ENCODE measurements around the gene BICDL2. TPM values are rescaled to one million over a fixed set of nuclear protein-coding genes. Genes with fewer than 3 reads are reported as not detected.

Gene BICDL2
- total and polyA plus RNA-seq, 2 of the 8 experiments (the other 6 are each of a cell fraction or from before 2014, with no cell fraction given), result 7.3 to 15.9 TPM

DNA sequence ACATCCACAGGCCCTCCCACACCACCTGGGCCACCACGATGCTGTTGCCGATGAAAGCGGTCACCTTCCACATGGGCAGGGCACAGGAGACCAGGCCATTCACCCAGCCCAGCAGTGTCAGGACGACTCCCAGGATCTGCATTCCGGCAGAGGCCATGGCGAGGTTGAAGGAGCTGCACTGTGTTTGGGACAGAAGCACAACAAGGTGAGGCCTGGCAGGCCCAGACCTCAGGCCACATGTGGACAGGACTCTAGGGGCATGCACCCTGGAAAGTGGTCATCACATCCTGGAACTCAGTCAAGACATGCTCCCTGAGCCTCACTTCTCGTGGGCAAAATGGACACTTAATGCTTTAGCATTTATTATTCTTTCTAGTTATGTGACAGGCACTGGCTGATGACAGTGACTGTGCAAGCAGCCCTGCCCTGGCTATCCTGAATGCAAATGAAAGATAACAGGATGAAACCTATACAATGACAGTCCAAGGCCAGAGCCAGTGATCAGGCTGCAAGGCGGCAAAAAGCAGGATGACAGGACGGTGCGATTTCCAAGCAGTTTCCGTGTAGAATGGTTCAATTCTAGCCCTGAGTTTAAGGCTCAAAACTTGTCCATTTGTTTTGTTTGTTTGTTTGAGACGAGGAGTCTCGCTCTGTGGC is 20.8 kb downstream of the BICDL2 start:
- Histone ChIP-seq H2AFZ (ENCODE audit: low read length) (no peak overlapping the region), H3K23me2 (ENCODE audit: low read depth, low read length) (peaks cover 23% of the 10 kb centered on the region), H4K8ac (ENCODE audit: extremely low read depth, insufficient read depth, low read length) (0 out of 2 replicates have a peak overlapping the region, but pooled peaks have one; percentile 78), H3K9ac (replicated peaks in 1 of 4; ENCODE audit: extremely low read depth in 1 of 4, low read depth in 3 of 4, low read length in 3 of 4) (peak overlapping the region in 1 of 4 experiments; percentile 10; a peak in 2 of 7 replicates), H2BK12ac (ENCODE audit: low read depth, low read length) (peak overlapping the region; percentile 85; the same call in 1 of the 2 replicates), H2BK20ac (ENCODE audit: low read length) (no peak overlapping the region), H2BK120ac (replicated peaks; ENCODE audit: low read depth, low read length) (no peak overlapping the region), H4K5ac (ENCODE audit: insufficient read length, low read depth, low read length) (no peak overlapping the region), H3K23ac (ENCODE audit: insufficient read length) (no peak overlapping the region), H3K36me3 (ENCODE audit: control insufficient read depth in 2 of 4, insufficient read depth in 4 of 4, low read length in 3 of 4) (peaks cover 6 to 20% (median 12%) of the 10 kb centered on the region in 4 experiments; a peak in 7 of 8 replicates), H3K79me2 (ENCODE audit: control insufficient read depth in 1 of 2, insufficient read depth in 2 of 2, low read length in 2 of 2) (peaks cover 11 to 32% of the 10 kb centered on the region in 2 experiments), H3K4me1 (replicated peaks in 1 of 4; ENCODE audit: control insufficient read depth in 3 of 4, insufficient read depth in 4 of 4, low read length in 3 of 4) (peaks cover 8 to 42% (median 36%) of the 10 kb centered on the region in 4 experiments), H4K20me1 (replicated peaks in 1 of 2; ENCODE audit: control insufficient read depth in 1 of 2, insufficient read depth in 2 of 2, low read length in 2 of 2) (peaks cover 16 to 32% of the 10 kb centered on the region in 2 experiments), H3K18ac (ENCODE audit: extremely low read depth, low read length) (no peak overlapping the region), H3K79me1 (ENCODE audit: low read depth, low read length) (peaks cover 11% of the 10 kb centered on the region; the same call in 1 of the 2 replicates), H3K27ac (ENCODE audit: low read depth, low read length) (no peak overlapping the region), H3K27me3 (replicated peaks in 1 of 4; ENCODE audit: control insufficient read depth in 3 of 4, extremely low read depth in 1 of 4, insufficient read depth in 3 of 4, low read length in 3 of 4) (no peaks in the 10 kb centered on the region; a peak in 1 of 7 replicates), H2AK5ac (ENCODE audit: low read depth, low read length) (no peak overlapping the region), H3K56ac (replicated peaks; ENCODE audit: insufficient read length, low read depth, low read length) (no peak overlapping the region), H3K4ac (replicated peaks; ENCODE audit: insufficient read length, low read depth, low read length) (no peak overlapping the region), H3K4me3 (ENCODE audit: extremely low read depth in 1 of 4, insufficient read depth in 2 of 4, low read depth in 3 of 4, low read length in 4 of 4) (peak overlapping the region; percentile 4 to 39 (median 20); a peak in 5 of 8 replicates), H2BK15ac (ENCODE audit: low read length) (no peak overlapping the region), H3K14ac (ENCODE audit: insufficient read length) (no peak overlapping the region), H2BK5ac (ENCODE audit: low read depth, low read length) (peak overlapping the region; percentile 35; the same call in 1 of the 2 replicates), H4K91ac (replicated peaks; ENCODE audit: insufficient read length, low read length) (no peak overlapping the region), H3K4me2 (ENCODE audit: insufficient read depth in 1 of 2, low read depth in 2 of 2, low read length in 2 of 2) (peak overlapping the region; percentile 60 to 66), H3K9me3 (ENCODE audit: insufficient read depth in 2 of 2, low read depth in 1 of 2, low read length in 1 of 2) (no peaks in the 10 kb centered on the region)
- ChIA-PET CTCF (ENCODE audit: partially characterized antibody) (interaction anchor here (0.5 to 11.3 kb wide), 3 partner anchors 12 to 45 kb away, joined by 3 to 213 read pairs (median 3); no protein-coding TSS in a partner anchor), POLR2A (ENCODE audit: partially characterized antibody) (interaction anchor here (0.6 to 35.7 kb wide), 9 partner anchors 1 to 120 kb away, joined by 3 to 1808 read pairs (median 12); partner anchors contain the start of genes BICDL2, CLDN6, CLDN9 and HCFC1R1)
- DNase-seq (ENCODE audit: low read depth in 1 of 2, low spot score in 2 of 2) (no peak), FAIRE-seq (no peak)
- TF ChIP-seq GTF2F1 (IDR thresholded peaks at IDR 0.05; ENCODE audit: borderline replicate concordance, low read depth, low read length), result no peak
- TF ChIP-seq SP4 (IDR thresholded peaks at IDR 0.05; ENCODE audit: low read length), result no peak
- TF ChIP-seq POLR2AphosphoS5 (IDR thresholded peaks at IDR 0.05; ENCODE audit: low read depth, low read length), result peak; percentile 85
- no peak for TF ChIP-seq CBX8 (IDR thresholded peaks at IDR 0.05; ENCODE audit: borderline replicate concordance, low read depth, low read length)
- peak; percentile 38 to 41; a peak in 2 of 3 replicates for TF ChIP-seq POLR2A (IDR thresholded peaks at IDR 0.05; ENCODE audit: control extremely low read depth in 1 of 2, low read depth in 2 of 2, low read length in 2 of 2)
- WGBS, 2 experiments (ENCODE audit: extremely low coverage in 1 of 2, insufficient coverage in 1 of 2, insufficient read length in 1 of 2, insufficient replicate concordance in 2 of 2, low coverage in 1 of 2, low lambda C conversion rate in 2 of 2, missing lambda C conversion rate in 1 of 2), result 87% methylated on average over 13 of the region's 13 CpGs; no CpG with 5 or more reads in 1 of the 2 experiments

Data from H1 (cell line).